ENCODE results near the gene ARX. TPM values are rescaled to one million over a fixed set of nuclear protein-coding genes. Genes with fewer than 3 reads are reported as not detected.

Gene ARX
- total RNA-seq, 8 experiments from 2014 or later = 0.05 to 10.3 (median 0.18) TPM

DNA sequence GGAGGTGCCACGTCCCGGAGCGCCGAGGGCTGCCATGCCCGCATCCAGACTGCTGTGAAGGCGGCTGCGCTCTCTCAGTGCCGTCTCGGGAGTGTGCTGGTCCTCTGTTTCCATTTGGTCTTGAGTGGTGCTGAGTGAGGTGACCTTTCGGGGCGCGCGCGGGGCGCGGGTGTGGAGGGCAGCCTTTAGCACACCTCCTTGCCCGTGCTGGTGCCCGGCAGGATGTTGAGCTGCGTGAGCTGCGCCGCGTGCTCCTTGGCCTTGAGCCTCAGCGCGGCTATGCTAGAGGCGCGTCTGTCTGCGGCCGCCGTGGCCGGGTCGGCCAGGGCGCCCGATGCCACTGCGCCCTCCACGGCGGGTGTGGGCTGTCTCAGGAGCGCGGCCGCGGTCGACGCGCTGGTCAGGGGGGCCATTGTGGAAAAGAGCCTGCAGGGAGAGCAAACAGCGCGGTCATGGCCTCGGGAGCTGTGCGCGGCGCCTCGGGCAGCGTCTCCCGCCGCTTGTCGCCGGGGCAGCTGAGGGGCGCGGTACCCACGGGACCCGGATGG is 11.2 kb downstream of the ARX start:
- Histone ChIP-seq H3K4me1 (replicated peaks in 1 of 2) (peaks cover 0 to 2% of the 10 kb centered on the region in 2 donors), H3K27ac (no peak overlapping the region), H3K4me3 (no peak overlapping the region)
- in situ Hi-C loops (cut with MboI; ENCODE audit: low pct_unique_long_range_greater_than_20kb in 2 of 9, low sequenced_read_pairs in 9 of 9, unreplicated experiment in 9 of 9) = loop anchor here in 2 of 9 experiments (25.0 kb wide), 2 partner anchors 167 to 242 kb away; no protein-coding TSS in a partner anchor
- 8 to 100% methylated on average over 1 to 6 of the region's 59 CpGs; no CpG with 5 or more reads in 8 of the 10 experiments for WGBS, 10 experiments
- peak in 4 of 8 experiments; percentile 8 to 36 (median 18) for ATAC-seq (replicated peaks in 6 of 8)

DNA sequence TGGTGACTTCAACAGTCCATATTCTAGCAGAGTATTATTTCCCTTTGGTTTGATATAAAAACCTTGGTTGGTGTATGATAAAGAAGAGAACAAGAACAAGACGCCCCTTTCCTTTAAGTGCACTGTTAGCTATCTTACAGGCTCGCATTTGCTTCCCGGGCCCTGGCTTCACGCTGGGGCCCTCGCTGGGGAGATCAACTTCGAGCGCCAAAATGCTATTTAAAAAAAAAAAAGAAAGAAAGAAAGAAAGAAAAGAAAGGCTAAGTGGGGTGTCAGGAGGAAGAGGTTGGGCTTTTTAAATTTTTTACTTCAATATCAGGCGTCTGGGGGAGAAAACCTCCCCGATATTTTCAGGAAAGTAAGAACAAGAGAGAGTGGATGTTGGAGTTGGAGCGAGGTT is 11.7 kb downstream of the ARX start:
- H3K4me3 ChIP-seq = no peak overlapping the region
- no peak for ATAC-seq (replicated peaks in 6 of 8)
- 0 to 82% (median 16%) methylated on average over 1 to 10 of the region's 10 CpGs; no CpG with 5 or more reads in 2 of the 10 experiments for WGBS, 10 experiments
- H3K4me1 ChIP-seq (replicated peaks in 1 of 2) = peaks cover 0 to 2% of the 10 kb centered on the region in 2 donors
- in situ Hi-C loops (cut with MboI; ENCODE audit: low pct_unique_long_range_greater_than_20kb in 2 of 9, low sequenced_read_pairs in 9 of 9, unreplicated experiment in 9 of 9) = loop anchor here in 2 of 9 experiments (25.0 kb wide), 2 partner anchors 167 to 242 kb away; no protein-coding TSS in a partner anchor
- H3K27ac ChIP-seq = no peak overlapping the region

DNA sequence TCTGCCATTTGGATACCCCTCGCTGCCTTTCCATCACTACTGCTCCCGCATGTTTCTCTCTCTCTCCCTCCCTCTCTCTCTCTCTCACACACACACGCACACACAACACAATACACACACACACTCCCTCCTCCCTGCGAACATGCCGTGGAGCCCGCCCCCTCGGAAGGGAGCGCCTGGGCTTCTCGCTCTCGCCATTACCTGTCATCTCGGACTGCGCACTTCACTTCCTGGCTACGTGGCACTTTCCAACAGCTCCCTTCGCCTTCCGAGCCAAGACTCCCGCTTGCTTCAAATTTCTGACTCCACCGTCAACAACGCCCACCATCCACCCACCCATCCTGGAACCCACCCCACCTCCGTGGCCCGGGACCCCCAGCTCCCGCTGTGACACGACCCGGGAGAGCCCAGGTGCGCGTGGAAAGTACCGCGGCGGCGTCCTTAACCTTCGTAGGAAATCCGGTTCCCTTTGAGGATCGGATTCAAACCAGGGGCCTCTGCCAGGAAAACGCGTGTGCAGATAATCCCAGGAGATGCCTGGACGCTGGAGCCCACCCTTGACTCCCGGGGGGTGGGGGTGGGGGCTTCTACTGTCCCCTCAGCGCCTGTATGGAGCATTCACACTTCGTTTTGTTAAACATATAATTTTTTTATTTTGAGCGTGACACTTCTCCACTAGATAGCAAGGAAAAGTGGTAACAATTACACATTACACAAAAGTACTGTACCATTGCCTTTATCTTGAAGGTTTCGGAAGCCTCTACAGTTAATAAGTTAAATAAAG is 12.5 kb downstream of the ARX start:
- no peak overlapping the region for H3K4me3 ChIP-seq
- WGBS, 10 experiments = 0 to 100% (median 29%) methylated on average over 1 to 16 of the region's 40 CpGs; no CpG with 5 or more reads in 4 of the 10 experiments
- H3K4me1 ChIP-seq (replicated peaks in 1 of 2) = peaks cover 0 to 2% of the 10 kb centered on the region in 2 donors
- in situ Hi-C loops (cut with MboI; ENCODE audit: low pct_unique_long_range_greater_than_20kb in 2 of 9, low sequenced_read_pairs in 9 of 9, unreplicated experiment in 9 of 9) = loop anchor here in 2 of 9 experiments (25.0 kb wide), 2 partner anchors 166 to 241 kb away; no protein-coding TSS in a partner anchor
- no peak overlapping the region for H3K27ac ChIP-seq
- peak in 1 of 8 experiments; percentile 24 for ATAC-seq (replicated peaks in 6 of 8)

DNA sequence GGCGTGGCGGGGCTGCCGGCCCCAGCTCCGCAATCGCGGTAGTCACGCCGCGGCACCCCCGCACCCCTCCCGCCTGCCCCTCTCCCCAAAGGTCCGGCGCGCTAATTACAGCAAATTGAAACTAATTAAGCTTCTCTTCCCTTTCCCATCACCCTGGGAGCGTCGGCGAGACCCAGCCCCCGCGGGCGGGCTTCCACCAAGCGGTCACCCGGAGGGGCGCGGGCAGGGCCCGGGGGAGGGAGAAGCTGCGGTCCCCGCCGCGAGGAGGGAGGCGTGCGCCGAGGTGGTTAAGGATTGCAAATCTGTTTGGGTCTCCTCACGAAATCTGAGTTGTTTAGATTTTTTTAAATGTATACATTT is 13.1 kb downstream of the ARX start:
- H3K4me3 ChIP-seq = peak overlapping the region in 1 of 5 donors; percentile 15
- H3K4me1 ChIP-seq (replicated peaks in 1 of 2) = peaks cover 0 to 2% of the 10 kb centered on the region in 2 donors
- peak in 1 of 8 experiments; percentile 20 for ATAC-seq (replicated peaks in 6 of 8)
- no CpG with 5 or more reads among the region's 33 CpGs for WGBS, 10 experiments
- no peak overlapping the region for H3K27ac ChIP-seq
- in situ Hi-C loops (cut with MboI; ENCODE audit: low pct_unique_long_range_greater_than_20kb in 2 of 9, low sequenced_read_pairs in 9 of 9, unreplicated experiment in 9 of 9) = loop anchor here in 2 of 9 experiments (25.0 kb wide), 2 partner anchors 165 to 240 kb away; no protein-coding TSS in a partner anchor

DNA sequence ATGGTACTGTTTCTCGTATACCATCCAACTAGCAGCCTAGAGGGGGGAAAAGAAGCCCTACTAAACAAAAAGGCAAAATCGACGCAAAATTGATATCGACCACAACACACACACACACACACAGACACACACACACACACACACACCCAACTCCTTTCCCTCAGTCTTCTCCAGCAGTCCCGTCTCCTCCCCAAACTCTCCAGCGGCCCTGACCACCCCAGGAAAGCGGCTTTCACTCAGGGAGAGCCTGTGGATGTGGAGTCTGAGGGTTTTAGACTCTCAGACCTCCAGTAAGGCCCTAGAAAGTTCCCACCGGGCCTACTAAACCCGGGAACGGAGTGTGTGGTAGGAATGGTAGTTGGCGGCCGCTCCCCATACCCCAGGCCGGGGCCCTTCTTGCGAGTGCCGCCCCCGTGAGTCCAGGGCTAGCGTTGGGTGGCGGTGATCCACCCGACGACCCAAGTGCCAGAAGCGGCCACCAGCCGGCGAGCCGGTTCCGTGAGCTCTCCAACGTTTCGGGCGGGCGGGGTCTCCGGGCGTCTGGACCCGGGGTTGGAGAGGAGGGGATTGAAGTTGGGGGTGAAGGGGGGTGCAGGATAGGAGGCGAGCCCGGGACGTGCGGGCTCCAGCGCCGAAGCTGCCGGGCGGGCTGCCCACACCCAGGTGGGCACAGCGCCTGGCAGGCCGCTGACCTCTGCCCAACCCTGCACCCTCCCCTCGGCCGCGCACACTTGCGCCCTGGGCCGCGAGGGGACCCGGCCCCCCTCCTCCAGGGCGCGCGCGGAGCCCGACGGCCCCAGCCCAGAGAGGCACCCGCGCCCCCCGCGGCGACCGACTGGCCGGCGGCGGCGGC is 13.7 kb downstream of the ARX start:
- peak in 1 of 8 experiments; percentile 8 for ATAC-seq (replicated peaks in 6 of 8)
- 37 to 100% (median 100%) methylated on average over 1 to 4 of the region's 65 CpGs; no CpG with 5 or more reads in 7 of the 10 experiments for WGBS, 10 experiments
- Histone ChIP-seq H3K27ac (no peak overlapping the region), H3K4me1 (replicated peaks in 1 of 2) (peaks cover 0 to 2% of the 10 kb centered on the region in 2 donors), H3K4me3 (peak overlapping the region in 1 of 5 donors; percentile 15)
- in situ Hi-C loops (cut with MboI; ENCODE audit: low pct_unique_long_range_greater_than_20kb in 2 of 9, low sequenced_read_pairs in 9 of 9, unreplicated experiment in 9 of 9) = loop anchor here in 2 of 9 experiments (25.0 kb wide), 2 partner anchors 165 to 240 kb away; no protein-coding TSS in a partner anchor

DNA sequence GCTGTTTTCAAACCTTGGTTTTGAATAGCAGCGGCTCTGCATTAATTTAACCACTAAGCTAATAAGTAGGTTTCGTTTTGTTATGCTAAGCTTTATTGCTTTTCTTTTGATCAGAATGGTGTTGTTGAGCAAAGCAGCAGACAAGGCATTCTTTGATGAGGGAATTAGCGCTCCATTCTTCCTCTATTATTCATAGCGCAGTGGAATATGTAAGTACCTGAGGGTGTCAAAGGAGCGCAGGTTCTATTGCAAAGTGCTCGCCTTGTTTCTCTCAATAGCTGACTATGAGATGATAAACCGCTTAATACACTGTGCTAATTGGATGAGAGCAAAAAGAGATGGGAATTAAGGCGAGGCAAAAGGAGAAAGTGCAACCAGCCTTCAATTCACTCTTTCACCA is 16.3 kb downstream of the ARX start:
- Histone ChIP-seq H3K4me1 (replicated peaks in 1 of 2) (peaks cover 0 to 2% of the 10 kb centered on the region in 2 donors), H3K4me3 (no peak overlapping the region)

DNA sequence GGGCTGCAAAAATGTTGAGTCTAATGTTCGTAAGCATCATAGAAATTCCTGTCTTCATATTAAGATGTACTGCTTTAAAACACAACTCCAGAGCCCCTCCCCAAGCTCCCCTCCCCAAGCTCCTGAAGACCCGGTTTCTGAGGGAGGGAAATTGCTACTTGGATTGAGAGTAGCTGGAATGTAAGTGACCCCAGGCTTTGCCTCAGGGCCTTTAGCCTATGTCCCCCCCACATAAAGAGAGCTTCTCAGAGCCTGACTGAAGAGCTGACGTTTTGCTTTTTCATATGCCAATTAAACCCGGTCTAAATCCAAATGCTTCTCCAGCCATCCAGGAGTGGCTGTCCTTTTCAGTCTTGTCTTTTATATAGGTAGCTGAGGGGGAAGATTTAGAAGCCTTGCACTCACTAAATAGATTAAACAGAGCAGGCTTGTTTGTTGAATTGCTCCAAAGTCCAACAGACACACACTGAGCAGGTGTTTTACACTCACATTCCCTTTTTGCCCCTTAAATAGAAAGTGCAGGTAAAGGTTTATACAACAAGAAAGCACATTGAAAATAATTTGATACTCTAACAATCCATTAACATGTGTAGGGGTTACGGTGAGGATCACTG is 19.6 kb downstream of the ARX start:
- no peak overlapping the region for H3K27ac ChIP-seq
- no peak overlapping the region for H3K4me3 ChIP-seq
- in situ Hi-C loops (cut with MboI; ENCODE audit: low pct_unique_long_range_greater_than_20kb in 2 of 9, low sequenced_read_pairs in 9 of 9, unreplicated experiment in 9 of 9) = no loop called here
- 50 to 100% (median 80%) methylated on average over 1 to 2 of the region's 5 CpGs; no CpG with 5 or more reads in 6 of the 10 experiments for WGBS, 10 experiments
- H3K4me1 ChIP-seq (replicated peaks in 1 of 2) = peaks cover 0 to 2% of the 10 kb centered on the region in 2 donors
- ATAC-seq (replicated peaks in 6 of 8) = no peak

More for the DNA sequence above, 16.3 kb downstream of the ARX start:
- H3K27ac ChIP-seq = no peak overlapping the region
- ATAC-seq (replicated peaks in 6 of 8) = no peak
- WGBS, 10 experiments = 27 to 100% (median 44%) methylated on average over 2 to 8 of the region's 8 CpGs; no CpG with 5 or more reads in 3 of the 10 experiments
- in situ Hi-C loops (cut with MboI; ENCODE audit: low pct_unique_long_range_greater_than_20kb in 2 of 9, low sequenced_read_pairs in 9 of 9, unreplicated experiment in 9 of 9) = no loop called here

DNA sequence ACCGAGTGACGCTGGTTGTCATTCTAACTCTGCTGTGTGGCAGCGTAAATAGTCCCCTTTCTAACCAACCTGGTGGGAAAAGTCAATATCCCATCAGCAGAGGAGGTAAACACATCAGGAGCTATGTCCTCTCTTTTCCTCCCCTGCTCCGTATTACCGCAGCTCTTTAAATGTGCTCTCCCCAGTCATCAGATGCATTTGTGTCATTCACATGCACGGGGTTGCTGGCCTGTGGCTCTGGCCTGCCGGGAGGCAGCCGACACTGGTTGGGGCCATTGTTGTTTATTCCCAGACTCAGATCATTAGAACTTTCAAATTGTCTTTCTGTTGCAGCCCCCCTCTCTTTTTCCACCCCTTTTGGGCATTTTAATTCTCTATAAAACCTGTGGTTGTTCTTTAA is 21.9 kb downstream of the ARX start:
- WGBS, 10 experiments = 25 to 60% (median 38%) methylated on average over 1 to 5 of the region's 8 CpGs; no CpG with 5 or more reads in 6 of the 10 experiments
- Histone ChIP-seq H3K27ac (no peak overlapping the region), H3K4me1 (replicated peaks in 1 of 2) (peaks cover 0 to 2% of the 10 kb centered on the region in 2 donors), H3K4me3 (no peak overlapping the region)
- in situ Hi-C loops (cut with MboI; ENCODE audit: low pct_unique_long_range_greater_than_20kb in 2 of 9, low sequenced_read_pairs in 9 of 9, unreplicated experiment in 9 of 9) = no loop called here
- peak in 2 of 8 experiments; percentile 36 to 68 for ATAC-seq (replicated peaks in 6 of 8)

DNA sequence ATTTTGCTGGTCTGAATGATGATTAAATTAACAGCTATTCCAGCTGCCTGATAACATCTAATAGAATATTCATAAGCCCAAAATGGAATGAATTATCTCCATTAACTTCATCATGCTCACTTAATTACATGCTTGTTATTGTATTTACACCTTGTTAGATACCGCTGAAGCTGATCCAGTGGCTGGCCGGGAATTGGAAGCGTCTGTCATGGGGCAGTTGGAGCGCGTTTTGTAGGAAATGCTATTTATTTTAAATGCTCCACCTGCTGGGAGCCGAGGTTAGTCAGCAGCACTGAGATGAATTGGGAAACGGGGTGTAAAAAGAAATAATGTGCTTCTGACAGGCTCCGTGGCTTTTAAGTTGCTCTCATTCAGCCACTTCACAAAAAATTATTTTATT is 25.2 kb downstream of the ARX start:
- in situ Hi-C loops (cut with MboI; ENCODE audit: low pct_unique_long_range_greater_than_20kb in 2 of 9, low sequenced_read_pairs in 9 of 9, unreplicated experiment in 9 of 9) = no loop called here
- no peak overlapping the region for H3K27ac ChIP-seq
- WGBS, 10 experiments = 0 to 100% (median 41%) methylated on average over 1 to 7 of the region's 8 CpGs; no CpG with 5 or more reads in 5 of the 10 experiments
- peaks cover 0 to 2% of the 10 kb centered on the region in 2 donors for H3K4me1 ChIP-seq (replicated peaks in 1 of 2)
- peak in 1 of 8 experiments; percentile 25 for ATAC-seq (replicated peaks in 6 of 8)
- H3K4me3 ChIP-seq = no peak overlapping the region

DNA sequence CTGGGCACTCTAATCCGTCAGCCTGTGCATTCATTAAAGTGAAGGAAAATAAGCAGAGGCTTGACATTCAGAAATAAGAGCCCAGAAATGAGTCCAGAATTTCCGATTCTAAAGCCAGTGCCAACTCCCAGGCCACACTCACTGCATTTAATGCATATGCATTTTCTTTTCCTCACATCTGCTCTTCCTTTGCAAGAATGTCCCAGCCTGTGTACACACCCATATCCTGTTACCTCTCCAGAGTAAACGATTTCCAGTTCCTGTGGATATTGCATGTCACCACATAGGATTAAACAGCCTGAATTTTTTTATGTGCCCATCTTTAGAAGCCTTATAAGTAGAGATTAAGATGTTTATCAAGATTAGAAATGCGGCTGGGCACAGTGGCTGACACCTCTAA is 27.5 kb downstream of the ARX start:
- Histone ChIP-seq H3K27ac (no peak overlapping the region), H3K4me3 (no peak overlapping the region), H3K4me1 (replicated peaks in 1 of 2) (peaks cover 0 to 6% of the 10 kb centered on the region in 2 donors)
- peak in 3 of 8 experiments; percentile 99 to 100 (median 100) for ATAC-seq (replicated peaks in 6 of 8)
- in situ Hi-C loops (cut with MboI; ENCODE audit: low pct_unique_long_range_greater_than_20kb in 2 of 9, low sequenced_read_pairs in 9 of 9, unreplicated experiment in 9 of 9) = no loop called here
- 0 to 100% (median 83%) methylated on average over 1 to 4 of the region's 4 CpGs; no CpG with 5 or more reads in 3 of the 10 experiments for whole genome bisulfite sequencing, 10 experiments

DNA sequence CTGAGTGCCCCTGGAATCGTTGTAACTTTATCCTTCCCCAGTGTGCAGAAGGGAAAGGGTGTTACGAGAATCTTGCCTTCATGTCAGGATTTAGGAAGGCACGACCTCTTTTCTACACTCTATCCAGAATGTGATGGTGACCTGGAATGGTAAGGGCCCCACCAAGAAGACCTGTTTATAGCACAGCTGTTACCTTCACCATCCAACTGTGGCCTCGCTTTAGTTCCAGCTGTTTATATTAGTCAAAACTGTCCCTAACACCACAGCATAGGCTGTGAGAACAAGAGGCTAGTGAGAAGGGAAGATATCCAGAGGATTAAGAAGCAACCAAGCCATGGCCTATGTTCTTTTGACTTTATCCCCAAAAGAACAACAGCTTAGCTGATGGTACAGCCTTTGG is 28.0 kb downstream of the ARX start:
- H3K27ac ChIP-seq = no peak overlapping the region
- in situ Hi-C loops (cut with MboI; ENCODE audit: low pct_unique_long_range_greater_than_20kb in 2 of 9, low sequenced_read_pairs in 9 of 9, unreplicated experiment in 9 of 9) = no loop called here
- WGBS, 10 experiments = 48 to 93% (median 89%) methylated on average over 2 to 4 of the region's 4 CpGs; no CpG with 5 or more reads in 7 of the 10 experiments
- H3K4me1 ChIP-seq (replicated peaks in 1 of 2) = peaks cover 0 to 6% of the 10 kb centered on the region in 2 donors
- H3K4me3 ChIP-seq = no peak overlapping the region
- no peak for ATAC-seq (replicated peaks in 6 of 8)

DNA sequence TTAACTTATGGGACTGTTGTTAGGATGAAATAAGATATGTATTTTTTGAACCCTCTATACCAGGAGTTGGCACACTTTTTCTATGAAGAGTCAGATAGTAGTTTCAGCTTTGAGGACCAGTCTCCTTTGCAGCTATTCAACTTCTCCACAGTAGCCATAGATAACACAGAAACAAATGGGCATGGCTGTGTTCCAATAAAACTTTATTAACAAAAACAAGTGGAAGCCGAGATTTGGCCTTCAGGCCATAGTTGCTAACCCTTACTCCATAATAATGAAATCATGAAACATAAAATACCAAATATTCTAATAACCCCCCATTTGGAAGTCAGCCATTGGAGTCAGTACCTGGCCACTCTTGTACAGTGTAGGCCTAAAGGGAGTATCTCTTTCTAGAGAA is 30.6 kb downstream of the ARX start:
- in situ Hi-C loops (cut with MboI; ENCODE audit: low pct_unique_long_range_greater_than_20kb in 2 of 9, low sequenced_read_pairs in 9 of 9, unreplicated experiment in 9 of 9) = no loop called here
- 33 to 100% methylated on average over 1 of the region's 1 CpG; no CpG with 5 or more reads in 8 of the 10 experiments for WGBS, 10 experiments
- Histone ChIP-seq H3K4me1 (replicated peaks in 1 of 2) (peaks cover 0 to 15% of the 10 kb centered on the region in 2 donors), H3K27ac (no peak overlapping the region), H3K4me3 (no peak overlapping the region)
- ATAC-seq (replicated peaks in 6 of 8) = no peak
